H1 (cell line): ENCODE measurements around the gene INO80C. TPM values are rescaled to one million over a fixed set of nuclear protein-coding genes. Genes with fewer than 3 reads are reported as not detected.

Experiments used
- CTCF ChIA-PET: fragments of 300-600 bp; sonication (Branson Sonifier 250); formaldehyde crosslinking; loops from one replicate; lab custom pipeline; 2021; ENCODE audit not compliant: partially characterized antibody; lab: Charles Lee
- POLR2A ChIA-PET: fragments of 300-600 bp; sonication (Branson Sonifier 250); formaldehyde crosslinking; loops from one replicate; lab custom pipeline; 2021; ENCODE audit warnings: inconsistent platforms; ENCODE audit not compliant: partially characterized antibody; lab: Charles Lee
- DNase-seq, 2 experiments: peaks; one replicate each; pipeline versions ENCODE4 v3.0.0 to v3.0.0-alpha.2; 2010 to 2022; ENCODE audit warnings: low spot score in 2 of 2, low read depth in 1 of 2, mixed read lengths in 1 of 2
- FAIRE-seq: peaks from 2 replicates; lab custom pipeline; 2011; peaks lifted over from hg19 to GRCh38; lab: Jason Lieb, UNC
- H2AFZ ChIP-seq: 2 replicates; pipeline ENCODE4 v1.8.1; 2012; ENCODE audit warnings: low read length, inconsistent platforms
- H2AK5ac ChIP-seq: 2 replicates; pipeline ENCODE4 v1.6.1; 2013; ENCODE audit warnings: low read depth, low read length
- H2BK120ac ChIP-seq: replicated peaks from 2 replicates; pipeline ENCODE3; 2013; ENCODE audit warnings: low read depth, low read length, inconsistent platforms
- H2BK12ac ChIP-seq: 2 replicates; pipeline ENCODE4 v1.6.1; 2013; ENCODE audit warnings: low read depth, low read length
- H2BK15ac ChIP-seq: 2 replicates; pipeline ENCODE4 v1.6.1; 2013; ENCODE audit warnings: low read length
- H2BK20ac ChIP-seq: 2 replicates; pipeline ENCODE4 v1.6.1; 2013; ENCODE audit warnings: low read length
- H2BK5ac ChIP-seq: 2 replicates; pipeline ENCODE4 v1.6.1; 2013; ENCODE audit warnings: low read depth, low read length
- H3K14ac ChIP-seq: 2 replicates; pipeline ENCODE4 v1.6.1; 2013; ENCODE audit warnings: inconsistent platforms; ENCODE audit not compliant: insufficient read length
- H3K18ac ChIP-seq: 2 replicates; pipeline ENCODE4 v1.6.1; 2013; ENCODE audit warnings: low read length; ENCODE audit errors: extremely low read depth
- H3K23ac ChIP-seq: 2 replicates; pipeline ENCODE4 v1.6.1; 2013; ENCODE audit warnings: inconsistent platforms; ENCODE audit not compliant: insufficient read length
- H3K23me2 ChIP-seq: 2 replicates; pipeline ENCODE4 v1.6.1; 2013; ENCODE audit warnings: low read depth, low read length
- H3K27ac ChIP-seq: 2 replicates; pipeline ENCODE4 v1.6.1; 2011; ENCODE audit warnings: low read depth, low read length, inconsistent platforms
- H3K27me3 ChIP-seq, 4 experiments: replicated peaks in 1 of 4; 1 replicate in 1 of 4; 2 replicates in 3 of 4; pipeline versions ENCODE4 v1.6.1 to v1.8.1; 2011 to 2013; ENCODE audit warnings: low read length in 3 of 4, mild to moderate bottlenecking in 3 of 4, inconsistent platforms in 2 of 4, mixed read lengths in 2 of 4, moderate library complexity in 1 of 4; ENCODE audit not compliant: control insufficient read depth in 3 of 4, insufficient read depth in 3 of 4; ENCODE audit errors: extremely low read depth in 1 of 4
- H3K36me3 ChIP-seq, 4 experiments: 2 replicates each; pipeline versions ENCODE4 v1.6.1 to v1.8.1; 2011 to 2013; ENCODE audit warnings: mild to moderate bottlenecking in 4 of 4, low read length in 3 of 4, moderate library complexity in 2 of 4, control low read depth in 1 of 4, inconsistent platforms in 1 of 4; ENCODE audit not compliant: insufficient read depth in 4 of 4, control insufficient read depth in 2 of 4
- H3K4ac ChIP-seq: replicated peaks from 2 replicates; pipeline ENCODE3; 2013; ENCODE audit warnings: low read length, low read depth, mixed read lengths, inconsistent platforms; ENCODE audit not compliant: insufficient read length
- H3K4me1 ChIP-seq, 4 experiments: replicated peaks in 1 of 4; 1 replicate in 1 of 4; 2 replicates in 3 of 4; pipeline versions ENCODE4 v1.6.1 to v1.8.1; 2011 to 2013; ENCODE audit warnings: low read length in 3 of 4, inconsistent platforms in 2 of 4, mixed read lengths in 1 of 4; ENCODE audit not compliant: insufficient read depth in 4 of 4, control insufficient read depth in 3 of 4
- H3K4me2 ChIP-seq, 2 experiments: 2 replicates each; pipeline versions ENCODE4 v1.6.1 to v1.8.1; 2011 to 2013; ENCODE audit warnings: low read depth in 2 of 2, low read length in 2 of 2, control low read depth in 1 of 2, inconsistent platforms in 1 of 2, mild to moderate bottlenecking in 1 of 2; ENCODE audit not compliant: insufficient read depth in 1 of 2
- H3K4me3 ChIP-seq, 4 experiments: fragments of 200-600, 300-600 bp in 1 of 4; sonication (generic), shearing (Covaris generic), sonication (Bioruptor Twin) in 1 of 4; 2 replicates each; pipeline versions ENCODE4 v1.5.1 to v1.8.1; 2011 to 2016; ENCODE audit warnings: low read length in 4 of 4, low read depth in 3 of 4, control low read depth in 2 of 4, inconsistent platforms in 2 of 4, mild to moderate bottlenecking in 2 of 4, mixed read lengths in 1 of 4, moderate library complexity in 1 of 4; ENCODE audit not compliant: insufficient read depth in 2 of 4; ENCODE audit errors: extremely low read depth in 1 of 4
- H3K56ac ChIP-seq: replicated peaks from 2 replicates; pipeline ENCODE3; 2013; ENCODE audit warnings: low read depth, mild to moderate bottlenecking, mixed read lengths, low read length, inconsistent platforms; ENCODE audit not compliant: insufficient read length
- H3K79me1 ChIP-seq: 2 replicates; pipeline ENCODE4 v1.6.1; 2013; ENCODE audit warnings: low read depth, low read length, control low read depth
- H3K79me2 ChIP-seq, 2 experiments: 2 replicates each; pipeline versions ENCODE4 v1.6.1 to v1.8.1; 2012 to 2013; ENCODE audit warnings: low read length in 2 of 2, mild to moderate bottlenecking in 2 of 2, inconsistent platforms in 1 of 2; ENCODE audit not compliant: insufficient read depth in 2 of 2, control insufficient read depth in 1 of 2
- H3K9ac ChIP-seq, 4 experiments: replicated peaks in 1 of 4; 1 replicate in 1 of 4; 2 replicates in 3 of 4; pipeline versions ENCODE4 v1.6.1 to v1.8.1; 2011 to 2013; ENCODE audit warnings: low read depth in 3 of 4, low read length in 3 of 4, control low read depth in 2 of 4, mild to moderate bottlenecking in 2 of 4, moderate library complexity in 2 of 4, inconsistent platforms in 1 of 4; ENCODE audit errors: extremely low read depth in 1 of 4
- H3K9me3 ChIP-seq, 2 experiments: 2 replicates each; pipeline versions ENCODE4 v1.6.1 to v1.8.1; 2012 to 2013; ENCODE audit warnings: mild to moderate bottlenecking in 2 of 2, moderate library complexity in 2 of 2, control low read depth in 1 of 2, inconsistent platforms in 1 of 2, low read depth in 1 of 2, low read length in 1 of 2, mixed read lengths in 1 of 2; ENCODE audit not compliant: insufficient read depth in 2 of 2
- H4K20me1 ChIP-seq, 2 experiments: replicated peaks in 1 of 2; 2 replicates each; pipeline versions ENCODE3 to v1.8.1; 2011 to 2013; ENCODE audit warnings: inconsistent platforms in 2 of 2, low read length in 2 of 2, mild to moderate bottlenecking in 1 of 2; ENCODE audit not compliant: insufficient read depth in 2 of 2, control insufficient read depth in 1 of 2
- H4K5ac ChIP-seq: 2 replicates; pipeline ENCODE4 v1.6.1; 2013; ENCODE audit warnings: low read length, low read depth, mixed read lengths, inconsistent platforms; ENCODE audit not compliant: insufficient read length
- H4K8ac ChIP-seq: 2 replicates; pipeline ENCODE4 v1.8.0; 2013; ENCODE audit warnings: mild to moderate bottlenecking, moderate library complexity, low read length, inconsistent platforms; ENCODE audit not compliant: insufficient read depth; ENCODE audit errors: extremely low read depth
- H4K91ac ChIP-seq: replicated peaks from 2 replicates; pipeline ENCODE3; 2013; ENCODE audit warnings: low read length, mixed read lengths, inconsistent platforms; ENCODE audit not compliant: insufficient read length
- BCL11A ChIP-seq, 2 experiments: IDR thresholded peaks; one replicate each; pipeline ENCODE4 v1.6.1; 2011; ENCODE audit warnings: low read depth in 2 of 2, low read length in 2 of 2, mild to moderate bottlenecking in 2 of 2
- CEBPB ChIP-seq: IDR thresholded peaks from 2 replicates; pipeline ENCODE4 v1.6.1; 2012; ENCODE audit warnings: low read depth, low read length
- CHD2 ChIP-seq: IDR thresholded peaks from 2 replicates; pipeline ENCODE4 v1.6.1; 2012; ENCODE audit warnings: low read length, improper control_type of control experiment
- HDAC2 ChIP-seq, 2 experiments: fragments of 300-600 bp in 1 of 2; sonication (generic) in 1 of 2; IDR thresholded peaks; 2 replicates each; pipeline ENCODE4 v1.6.1; 2011 to 2012; ENCODE audit warnings: low read depth in 2 of 2, low read length in 2 of 2, mild to moderate bottlenecking in 2 of 2, moderate library complexity in 2 of 2, borderline replicate concordance in 1 of 2, inconsistent platforms in 1 of 2
- PHF8 ChIP-seq: fragments of 200-600 bp; sonication (generic); conservative IDR thresholded peaks from 2 replicates; pipeline ENCODE4 v1.7.1; 2012; ENCODE audit warnings: low read depth, mild to moderate bottlenecking, inconsistent platforms, low read length, moderate library complexity
- SIRT6 ChIP-seq: IDR thresholded peaks from one replicate; pipeline ENCODE4 v1.7.1; 2012; ENCODE audit warnings: low read length, inconsistent platforms
- SIX5 ChIP-seq: IDR thresholded peaks from 2 replicates; pipeline ENCODE4 v1.6.1; 2011; ENCODE audit warnings: mild to moderate bottlenecking, low read depth, low read length
- WGBS, 2 experiments: shearing (Covaris generic) in 1 of 2; methylation state at CpG; one replicate each; pipeline versions ENCODE4 v1.1.6 to v1.1.7; 2013 to 2015; ENCODE audit warnings: low lambda C conversion rate in 2 of 2, mixed read lengths in 2 of 2, inconsistent platforms in 1 of 2, low coverage in 1 of 2, missing lambda C conversion rate in 1 of 2; ENCODE audit not compliant: insufficient replicate concordance in 2 of 2, insufficient coverage in 1 of 2, insufficient read length in 1 of 2; ENCODE audit errors: extremely low coverage in 1 of 2, missing lambda C conversion rate in 1 of 2; 5-methylcytosine and 5-hydroxymethylcytosine counted together
- polyA plus RNA-seq, 7 experiments: library from polyadenylated mRNA; depleted of rRNA in 3 of 7; stranded (reverse) in 5 of 7; unstranded in 2 of 7; fragments of >200 nt in 5 of 7; fragments of 200-250 nt in 2 of 7; gene quantifications; 1 replicate in 5 of 7; 2 replicates in 1 of 7; 4 replicates in 1 of 7; pipeline versions ENCODE4 v1.2.1 to v1.2.3, GENCODE V29; 2011 to 2013; ENCODE audit warnings: missing spikeins in 2 of 7, mixed read lengths in 2 of 7
- total RNA-seq: library from RNA; stranded (reverse); fragmentation: NEBNext Ultra II Directional; extraction: Animal tissue kit (Norgen Biotek cat#: 25700); gene quantifications from 2 replicates; pipeline ENCODE4 v1.2.1, GENCODE V29; 2021

INO80C gene
- total and polyA plus RNA-seq, 2 of the 8 experiments (the other 6 are each of a cell fraction or from before 2014, with no cell fraction given), result 30.1 to 48.9 TPM

DNA sequence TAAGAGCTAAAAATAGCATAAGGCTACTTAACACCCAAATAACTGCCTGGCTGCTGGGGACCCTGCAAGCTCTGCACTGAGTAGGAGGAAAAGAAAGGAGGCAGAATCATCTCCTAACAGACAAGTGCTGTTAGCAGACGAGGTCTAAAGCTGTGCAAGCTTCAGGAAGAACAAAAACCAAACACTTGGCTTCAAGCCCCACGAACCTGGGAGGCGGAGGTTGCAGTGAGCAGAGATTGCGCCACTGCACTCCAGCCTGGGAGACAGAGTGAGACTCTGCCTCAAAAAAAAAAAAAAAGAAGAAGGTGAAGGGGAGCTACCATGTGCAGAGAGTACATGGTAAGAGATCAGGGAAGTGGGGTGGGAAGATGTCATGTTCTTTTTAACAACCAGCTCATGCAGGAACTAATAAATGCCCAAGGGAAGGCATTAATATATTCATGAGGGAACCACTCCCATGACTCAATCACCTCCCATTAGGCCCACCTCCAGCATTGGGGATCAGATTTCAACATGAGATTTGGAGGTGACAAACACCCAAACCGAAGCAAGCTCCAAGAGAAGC lies 28.8 kb upstream of the INO80C start:
- no peaks in the 10 kb centered on the region; a peak in 1 of 4 replicates for H3K9me3 ChIP-seq
- no peak overlapping the region for H2BK12ac ChIP-seq
- H4K8ac ChIP-seq, result no peak overlapping the region
- H3K4me1 ChIP-seq, result peaks cover 0 to 16% (median 7%) of the 10 kb centered on the region in 4 experiments; a peak in 4 of 7 replicates
- H3K14ac ChIP-seq, result no peak overlapping the region
- no peaks in the 10 kb centered on the region for H3K36me3 ChIP-seq
- no peak overlapping the region for H2BK20ac ChIP-seq
- H3K56ac ChIP-seq, result no peak overlapping the region
- H2AK5ac ChIP-seq, result no peak overlapping the region
- TF ChIP-seq CHD2 (no peak), BCL11A (IDR thresholded peaks at IDR 0.05; ENCODE audit: low read depth in 2 of 2, low read length in 2 of 2) (no peak), SIRT6 (no peak), SIX5 (0 out of 2 replicates have a peak, but pooled peaks have one; percentile 7), PHF8 (no peak), HDAC2 (IDR thresholded peaks at IDR 0.05; ENCODE audit: borderline replicate concordance in 1 of 2, low read depth in 2 of 2, low read length in 2 of 2) (no peak), CEBPB (peak; percentile 36; the same call in 1 of the 2 replicates)
- no peak overlapping the region for H3K18ac ChIP-seq
- DNase-seq (no peak), FAIRE-seq (peak; percentile 13)
- ChIA-PET POLR2A (interaction anchor here (0.7 to 0.8 kb wide), 2 partner anchors 9 to 11 kb away, joined by 3 to 4 read pairs; no protein-coding TSS in a partner anchor), CTCF (interaction anchor here (1.0 to 2.3 kb wide), 6 partner anchors 10 to 140 kb away, joined by 3 to 7 read pairs (median 5); partner anchors contain the start of gene INO80C)
- no peak overlapping the region for H3K9ac ChIP-seq
- H3K27me3 ChIP-seq, result no peaks in the 10 kb centered on the region
- peak overlapping the region; percentile 68; the same call in 1 of the 2 replicates for H2AFZ ChIP-seq
- no peaks in the 10 kb centered on the region for H4K20me1 ChIP-seq
- H2BK15ac ChIP-seq, result no peak overlapping the region
- no peak overlapping the region for H2BK120ac ChIP-seq
- no peak overlapping the region for H3K4me3 ChIP-seq
- no peak overlapping the region for H3K23ac ChIP-seq
- no peak overlapping the region for H3K27ac ChIP-seq
- WGBS, 2 experiments, result 64% methylated on average over 5 of the region's 5 CpGs; no CpG with 5 or more reads in 1 of the 2 experiments
- H3K23me2 ChIP-seq, result no peaks in the 10 kb centered on the region
- no peak overlapping the region for H3K4ac ChIP-seq
- H4K5ac ChIP-seq, result no peak overlapping the region
- no peak overlapping the region for H4K91ac ChIP-seq
- no peaks in the 10 kb centered on the region for H3K79me1 ChIP-seq
- H3K79me2 ChIP-seq, result no peaks in the 10 kb centered on the region
- H3K4me2 ChIP-seq, result peak overlapping the region in 1 of 2 experiments; percentile 52; a peak in 2 of 4 replicates
- no peak overlapping the region for H2BK5ac ChIP-seq
